ENCODE data around the gene TRPM1. TPM values are rescaled to one million over a fixed set of nuclear protein-coding genes. Genes with fewer than 3 reads are reported as not detected.

Gene TRPM1
- total RNA-seq, 4 donors from 2014 or later: not detected

GRCh38 chr15:31136607-31137328 lies 35.2 kb upstream of the TRPM1 start:
- Histone ChIP-seq H3K4me1 (no peaks in the 10 kb centered on the region), H3K27me3 (peaks cover 0 to 5% (median 0%) of the 10 kb centered on the region in 4 donors), H3K27ac (replicated peaks in 1 of 4) (no peak overlapping the region), H3K36me3 (no peaks in the 10 kb centered on the region), H3K9me3 (no peaks in the 10 kb centered on the region), H3K4me3 (no peak overlapping the region)
- TF ChIP-seq POLR2A (IDR thresholded peaks at IDR 0.05; ENCODE audit: low read depth) (no peak), POLR2AphosphoS5 (IDR thresholded peaks at IDR 0.05) (no peak), CTCF (IDR thresholded peaks at IDR 0.05) (no peak), EP300 (IDR thresholded peaks at IDR 0.05) (no peak)
- 67% methylated on average over 6 of the region's 6 CpGs for WGBS
- intact Hi-C loops (cut with DNase I): no loop called here
- peak; percentile 31 for DNase-seq (ENCODE audit: extremely low spot score)

- intact Hi-C loops (cut with DNase I): no loop called here
- WGBS: 77% methylated on average over 6 of the region's 9 CpGs
Measured at GRCh38 chr15:31136016-31136415, 34.5 kb upstream of the TRPM1 start.

GRCh38 chr15:31135523-31135922 lies 34.0 kb upstream of the TRPM1 start:
- Histone ChIP-seq H3K4me1 (no peaks in the 10 kb centered on the region), H3K27me3 (peaks cover 0 to 5% (median 0%) of the 10 kb centered on the region in 4 donors), H3K27ac (replicated peaks in 1 of 4) (no peak overlapping the region), H3K36me3 (no peaks in the 10 kb centered on the region), H3K4me3 (no peak overlapping the region), H3K9me3 (no peaks in the 10 kb centered on the region)
- peak; percentile 81 for DNase-seq (ENCODE audit: extremely low spot score)
- intact Hi-C loops (cut with DNase I): no loop called here
- 76% methylated on average over 6 of the region's 6 CpGs for WGBS
- TF ChIP-seq POLR2AphosphoS5 (IDR thresholded peaks at IDR 0.05): no peak
- TF ChIP-seq POLR2A (IDR thresholded peaks at IDR 0.05; ENCODE audit: low read depth): no peak
- TF ChIP-seq EP300 (IDR thresholded peaks at IDR 0.05): no peak
- TF ChIP-seq CTCF (IDR thresholded peaks at IDR 0.05): no peak

More at GRCh38 chr15:31136016-31136415, 34.5 kb upstream of the TRPM1 start:
- TF ChIP-seq EP300 (IDR thresholded peaks at IDR 0.05) (no peak), CTCF (IDR thresholded peaks at IDR 0.05) (no peak), POLR2A (IDR thresholded peaks at IDR 0.05; ENCODE audit: low read depth) (no peak), POLR2AphosphoS5 (IDR thresholded peaks at IDR 0.05) (no peak)
- Histone ChIP-seq H3K36me3 (no peaks in the 10 kb centered on the region), H3K27ac (replicated peaks in 1 of 4) (no peak overlapping the region), H3K9me3 (no peaks in the 10 kb centered on the region), H3K4me3 (no peak overlapping the region), H3K27me3 (peaks cover 0 to 5% (median 0%) of the 10 kb centered on the region in 4 donors), H3K4me1 (no peaks in the 10 kb centered on the region)
- DNase-seq (ENCODE audit: extremely low spot score): peak; percentile 53

GRCh38 chr15:31133890-31134289 lies 32.4 kb upstream of the TRPM1 start:
- H3K4me3 ChIP-seq: no peak overlapping the region
- no peaks in the 10 kb centered on the region for H3K9me3 ChIP-seq
- no peak for TF ChIP-seq POLR2A (IDR thresholded peaks at IDR 0.05; ENCODE audit: low read depth)
- TF ChIP-seq CTCF (IDR thresholded peaks at IDR 0.05): no peak
- no peak for TF ChIP-seq POLR2AphosphoS5 (IDR thresholded peaks at IDR 0.05)
- TF ChIP-seq EP300 (IDR thresholded peaks at IDR 0.05): no peak
- no peak overlapping the region for H3K27ac ChIP-seq (replicated peaks in 1 of 4)
- DNase-seq (ENCODE audit: extremely low spot score): peak; percentile 53
- peaks cover 0 to 7% (median 4%) of the 10 kb centered on the region in 4 donors for H3K4me1 ChIP-seq
- intact Hi-C loops (cut with DNase I): no loop called here
- WGBS: 96% methylated on average over 5 of the region's 5 CpGs
- no peaks in the 10 kb centered on the region for H3K36me3 ChIP-seq
- H3K27me3 ChIP-seq: peaks cover 0 to 10% (median 0%) of the 10 kb centered on the region in 4 donors
